HG03520 (cell line): ENCODE results near the gene APCDD1.

Source experiments
- ATAC-seq: cut with Tn5 transposase; IDR thresholded peaks from one replicate; pipeline ENCODE4 v1.9.1; 2021; ENCODE audit warnings: mild to moderate bottlenecking, moderate library complexity; ENCODE audit not compliant: unreplicated experiment

Gene APCDD1

DNA sequence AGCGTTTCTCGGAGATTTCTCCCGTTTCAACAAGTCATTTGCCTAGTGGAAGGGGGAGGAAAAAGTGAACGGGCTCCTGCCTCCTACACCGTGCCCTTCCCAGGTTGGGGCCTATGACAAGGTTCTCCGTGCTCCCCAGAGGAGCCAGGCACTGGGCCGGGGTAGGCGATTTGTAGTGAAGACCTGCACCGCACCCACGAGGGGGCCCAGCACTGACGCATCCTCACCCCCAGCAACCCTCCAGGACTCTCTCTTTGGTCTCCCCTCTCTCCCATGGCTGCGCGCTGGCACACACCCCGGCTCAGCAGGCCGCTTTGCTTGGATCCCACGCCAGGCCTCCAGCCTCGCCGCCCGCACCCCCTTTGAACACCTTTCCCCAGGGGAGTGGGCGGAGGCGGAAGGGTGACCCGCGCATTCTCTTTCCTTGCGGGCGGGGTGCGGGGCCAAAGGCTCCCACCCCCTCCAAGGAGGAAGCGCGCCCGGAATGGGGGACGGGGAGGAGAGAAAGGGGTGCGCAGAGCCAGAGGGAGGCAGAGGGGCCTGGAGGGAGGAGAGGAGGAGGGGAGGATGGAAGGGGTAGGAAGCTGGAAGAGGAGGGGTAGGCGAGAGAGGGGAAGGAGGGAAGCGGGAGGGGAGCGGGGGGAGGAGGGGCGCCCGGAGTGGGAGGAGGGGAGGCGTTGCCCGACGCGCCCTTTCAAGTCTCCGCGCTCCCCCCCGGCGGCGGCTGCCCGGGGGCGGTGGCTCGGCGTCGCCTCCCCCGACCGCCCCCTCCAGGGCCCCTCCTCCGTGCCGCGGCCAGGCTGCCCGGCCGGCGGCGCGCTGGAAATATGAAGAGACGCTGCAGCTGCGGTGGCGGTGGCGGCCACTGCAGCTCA lies at the start of gene APCDD1:
Gene APCDD1 (plus strand): TSS at position 830 of the 875 bp plus-strand sequence. CDS start 347 bp downstream, outside the sequence.
- ATAC-seq = no peak

DNA sequence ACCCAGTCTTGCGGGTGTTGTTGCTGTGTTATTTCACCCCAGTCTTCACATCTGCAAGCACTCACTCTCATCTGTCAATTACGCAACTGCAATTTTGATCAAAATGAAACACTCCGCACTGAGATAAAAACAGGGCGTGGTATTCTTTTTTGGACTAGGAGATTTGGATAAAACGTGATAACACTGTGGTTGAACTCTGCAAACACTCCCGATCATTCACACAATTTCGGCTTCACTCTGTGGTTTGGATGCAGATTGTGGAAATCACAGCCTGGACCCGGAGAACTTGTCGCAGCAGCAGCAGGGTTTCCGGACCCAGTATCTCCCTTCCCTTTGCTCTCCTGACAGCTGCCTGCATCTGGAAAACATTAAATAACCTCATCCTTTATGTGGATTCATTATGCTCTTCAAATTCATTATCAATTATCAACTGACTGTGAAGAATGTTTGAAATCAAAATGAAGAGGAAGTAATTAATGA lies 49.4 kb upstream of the APCDD1 start:
- no peak for ATAC-seq

DNA sequence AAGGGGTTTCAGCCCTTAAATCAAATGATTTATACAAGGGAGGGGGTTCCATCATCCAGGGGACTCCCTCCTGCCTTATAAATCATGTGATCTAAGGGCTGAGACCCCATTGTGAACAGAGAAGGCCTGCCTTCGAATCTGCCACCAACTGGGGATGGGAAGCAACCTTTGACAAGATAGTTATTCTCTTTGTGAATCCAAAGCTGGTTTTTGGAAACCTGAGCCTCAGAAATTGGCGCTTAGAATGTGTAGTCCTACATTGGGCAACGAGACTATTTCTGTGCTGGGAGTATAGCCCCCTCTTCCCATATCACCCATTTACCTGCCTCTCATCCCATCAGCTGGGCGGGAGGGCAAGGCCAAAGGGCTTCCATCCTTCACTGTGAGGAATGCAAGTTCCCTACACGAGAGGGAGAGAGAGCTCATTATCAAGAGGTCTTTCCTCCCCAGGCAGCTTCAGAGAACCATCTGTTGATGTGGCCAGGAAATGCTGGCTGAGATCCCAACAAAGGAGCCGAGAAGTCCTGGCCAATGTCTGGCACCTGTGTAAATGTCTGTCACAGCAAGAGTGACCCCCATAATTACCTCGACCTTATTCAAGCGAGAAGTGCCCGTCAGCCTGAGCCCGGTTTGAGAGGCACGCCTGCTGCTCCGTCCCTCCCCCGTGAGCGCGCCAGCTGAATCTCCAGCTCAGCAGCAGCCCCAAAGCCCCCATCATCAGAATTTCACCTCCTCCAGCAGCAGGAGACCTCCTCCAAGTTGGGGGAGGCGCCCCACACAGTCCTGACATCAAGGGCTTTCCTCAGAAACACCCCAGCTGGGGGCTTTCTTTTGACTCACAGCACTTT lies 48.4 kb upstream of the APCDD1 start:
- ATAC-seq = no peak

DNA sequence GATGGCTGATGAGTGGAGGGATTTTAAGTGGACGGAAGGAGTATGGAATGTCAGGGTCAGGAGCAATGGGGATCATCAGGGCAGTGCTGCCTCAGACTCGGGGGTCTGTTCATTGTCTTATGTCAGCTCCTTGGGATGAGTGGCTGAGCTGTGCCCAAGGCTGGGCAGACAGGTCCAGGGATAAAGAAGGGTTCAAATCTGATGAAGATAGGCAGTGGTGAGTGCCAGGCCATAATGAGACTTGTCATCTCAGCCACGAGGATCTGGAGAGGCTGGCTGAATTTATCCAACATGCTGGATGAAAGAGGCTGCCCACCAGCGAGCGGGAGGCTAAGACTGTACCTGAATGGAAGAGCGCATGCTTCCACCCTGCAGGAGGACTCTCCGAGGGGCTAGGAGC lies 46.3 kb upstream of the APCDD1 start:
- no peak for ATAC-seq

DNA sequence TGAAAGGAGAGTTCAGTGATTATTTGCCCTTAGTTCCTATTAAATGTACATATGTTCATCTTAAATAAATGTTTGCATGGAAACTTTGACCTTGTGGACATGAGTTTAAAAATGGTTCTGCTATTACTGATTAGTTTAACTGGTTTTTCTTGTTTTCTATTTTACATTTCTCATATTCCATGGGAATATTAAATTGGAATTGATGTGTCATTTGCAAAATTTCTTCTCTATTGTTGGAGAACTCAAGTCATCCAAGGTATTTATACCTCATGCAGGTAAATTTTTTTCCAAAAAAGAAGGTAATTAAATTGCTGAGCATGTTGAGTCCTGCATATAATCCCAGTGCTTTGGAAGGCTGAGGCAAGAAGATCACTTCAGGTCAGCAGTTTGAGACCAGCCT lies 45.4 kb upstream of the APCDD1 start:
- no peak for ATAC-seq

DNA sequence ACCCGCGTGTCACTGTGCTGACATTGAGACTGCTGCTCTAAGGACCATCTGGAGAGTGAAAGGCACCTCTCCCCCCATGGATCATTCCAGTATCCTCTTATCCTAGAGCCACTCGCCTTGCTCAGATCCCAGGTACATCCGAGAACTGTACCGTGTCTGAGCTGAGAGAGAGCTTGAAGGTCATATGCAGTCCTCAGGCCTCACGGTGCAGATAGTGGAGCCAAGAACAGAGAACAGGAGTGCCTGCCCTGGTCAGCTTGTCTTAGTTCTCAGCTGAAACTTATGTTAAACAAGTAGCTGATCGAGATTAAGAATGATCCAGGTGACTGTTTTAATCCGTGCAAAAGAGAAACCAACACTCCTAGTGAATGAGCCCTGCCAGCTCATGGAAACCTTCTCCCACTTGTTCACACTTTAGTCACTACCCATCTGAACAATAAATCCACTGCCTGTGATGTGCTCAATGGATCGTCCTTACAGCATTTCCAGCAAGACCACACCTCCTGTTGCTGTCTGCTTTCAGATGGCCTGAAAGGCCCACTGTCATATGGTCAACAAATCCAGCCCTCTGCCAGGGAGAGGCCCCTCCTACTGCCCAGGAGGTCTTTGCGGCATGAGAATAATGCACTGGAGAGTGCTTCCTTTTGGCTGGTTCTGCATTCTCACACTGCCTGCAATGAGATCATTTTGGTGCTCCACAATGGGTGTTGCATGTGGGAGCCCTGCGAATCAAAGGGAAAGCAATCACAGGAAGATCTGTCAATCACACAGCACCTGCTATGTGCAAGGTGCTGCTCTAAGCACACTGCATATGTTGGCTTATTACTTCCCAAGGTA lies 43.7 kb upstream of the APCDD1 start:
- ATAC-seq = no peak

DNA sequence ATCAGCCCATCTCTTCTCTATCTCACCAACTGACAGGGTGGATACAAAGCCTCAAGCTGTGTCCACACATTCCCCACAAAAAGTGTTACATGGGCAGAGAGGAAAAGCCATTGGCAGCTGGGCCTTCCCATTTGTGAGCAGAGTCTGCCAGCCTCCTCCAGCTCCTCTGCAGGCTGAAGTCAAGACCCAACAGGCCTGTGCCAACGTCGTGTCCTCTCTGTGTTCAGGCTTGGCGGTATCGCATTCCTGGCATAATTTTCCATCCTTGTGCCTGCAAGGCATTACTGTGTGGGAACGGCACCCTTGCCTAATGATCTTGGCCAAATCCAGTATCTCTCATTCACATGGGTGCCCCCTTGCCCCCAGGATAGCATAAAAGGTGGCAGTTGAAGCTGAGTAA lies 41.5 kb upstream of the APCDD1 start:
- no peak for ATAC-seq

DNA sequence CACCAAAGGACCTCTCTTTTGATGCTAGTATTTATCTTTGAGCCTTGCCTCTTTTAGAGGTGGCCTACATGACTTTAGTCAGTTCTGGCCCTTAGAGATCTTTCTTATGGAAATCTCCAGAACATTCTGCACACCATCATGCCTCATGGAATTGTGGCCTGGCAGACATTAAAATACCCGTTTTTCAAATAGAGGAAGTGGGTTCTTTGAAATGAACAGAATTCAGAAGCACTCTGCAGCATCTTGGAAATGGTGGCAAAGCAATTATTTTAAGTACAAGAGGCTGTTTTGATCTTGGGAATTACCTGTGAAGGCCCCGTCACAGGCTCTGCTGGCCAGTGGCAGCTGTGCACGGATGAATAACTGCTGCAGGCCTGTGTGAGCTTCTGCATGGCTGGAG lies 40.7 kb upstream of the APCDD1 start:
- no peak for ATAC-seq

DNA sequence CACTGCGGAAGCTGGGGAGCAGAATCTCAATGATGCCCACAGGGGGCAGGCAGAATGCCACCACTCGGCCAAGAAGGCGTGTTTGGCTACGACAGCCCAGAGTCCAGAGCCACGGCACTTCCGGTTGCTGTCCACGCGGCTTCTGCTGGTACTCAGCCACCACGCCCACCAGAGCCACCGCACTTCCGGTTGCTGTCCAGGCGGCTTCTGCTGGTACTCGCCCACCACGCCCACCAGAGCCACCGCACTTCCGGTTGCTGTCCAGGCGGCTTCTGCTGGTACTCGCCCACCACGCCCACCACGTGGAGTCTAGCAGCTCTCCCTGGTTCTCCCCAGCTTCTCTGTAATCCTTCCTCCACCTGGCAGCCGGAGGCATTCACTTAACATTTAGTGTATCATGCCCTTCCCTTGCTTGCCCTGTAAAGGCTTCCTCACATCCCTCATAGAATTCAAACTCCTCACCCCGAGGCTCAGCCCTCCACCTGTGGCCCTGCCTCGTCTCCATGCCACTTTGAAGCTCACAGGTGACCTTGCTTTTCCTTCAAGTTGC lies 40.1 kb upstream of the APCDD1 start:
- ATAC-seq = no peak

DNA sequence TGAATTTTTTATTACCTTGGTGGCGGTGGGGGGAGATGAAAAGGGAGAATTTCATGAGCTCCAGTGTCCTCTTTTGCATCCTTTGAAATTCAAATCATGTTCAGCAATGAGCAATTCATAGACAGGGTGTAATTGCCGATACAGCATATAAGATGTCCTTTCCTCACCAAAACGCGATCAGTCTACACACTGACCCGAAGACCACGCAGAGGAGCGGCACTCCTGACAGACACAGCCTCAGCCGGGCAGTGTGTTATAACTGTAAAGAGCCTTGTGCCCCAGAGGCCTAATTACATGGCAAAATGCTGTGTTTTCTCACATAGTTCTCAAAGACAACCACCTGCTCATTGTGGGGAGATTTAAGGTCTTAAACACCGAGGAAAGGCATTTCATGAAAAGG lies 38.4 kb upstream of the APCDD1 start:
- ATAC-seq = no peak

DNA sequence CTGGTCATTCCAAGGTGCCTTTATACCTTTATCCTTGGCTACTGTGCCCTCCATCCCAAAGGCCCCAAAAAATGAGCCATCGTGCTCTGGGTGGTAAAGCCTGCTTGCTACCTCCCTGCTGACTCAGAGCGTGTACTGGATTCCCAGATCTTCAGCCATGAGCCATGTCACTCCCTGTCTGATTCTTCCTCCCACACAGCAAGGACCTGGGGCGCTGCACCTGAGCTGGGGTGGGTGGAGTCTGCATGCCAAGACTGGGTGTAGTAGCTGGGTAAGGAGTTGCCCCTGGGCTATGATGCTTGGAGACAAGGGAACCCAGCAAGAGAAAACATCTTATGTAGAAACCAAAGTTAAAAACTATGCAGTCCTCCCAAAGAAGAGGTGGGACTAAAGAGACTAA lies 37.2 kb upstream of the APCDD1 start:
- no peak for ATAC-seq

DNA sequence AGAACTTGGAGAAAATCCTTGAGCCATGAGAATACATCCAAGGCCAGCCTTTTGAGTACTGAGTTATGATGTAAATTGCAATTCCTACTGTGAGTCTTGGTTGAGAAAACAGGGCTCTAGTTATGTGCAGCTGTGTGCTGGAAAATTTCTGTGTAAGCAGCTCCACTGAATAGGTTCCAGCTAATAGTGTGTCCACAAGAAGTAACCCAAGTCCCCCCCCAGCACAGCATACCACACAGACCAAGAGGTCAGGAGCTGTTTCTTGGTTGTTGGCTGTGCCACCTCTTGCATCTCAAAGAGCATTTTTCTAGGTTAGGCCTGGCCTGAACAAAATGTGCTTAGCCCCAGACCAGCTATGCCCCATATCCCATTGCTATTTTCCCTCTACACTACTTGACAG lies 36.8 kb upstream of the APCDD1 start:
- no peak for ATAC-seq

DNA sequence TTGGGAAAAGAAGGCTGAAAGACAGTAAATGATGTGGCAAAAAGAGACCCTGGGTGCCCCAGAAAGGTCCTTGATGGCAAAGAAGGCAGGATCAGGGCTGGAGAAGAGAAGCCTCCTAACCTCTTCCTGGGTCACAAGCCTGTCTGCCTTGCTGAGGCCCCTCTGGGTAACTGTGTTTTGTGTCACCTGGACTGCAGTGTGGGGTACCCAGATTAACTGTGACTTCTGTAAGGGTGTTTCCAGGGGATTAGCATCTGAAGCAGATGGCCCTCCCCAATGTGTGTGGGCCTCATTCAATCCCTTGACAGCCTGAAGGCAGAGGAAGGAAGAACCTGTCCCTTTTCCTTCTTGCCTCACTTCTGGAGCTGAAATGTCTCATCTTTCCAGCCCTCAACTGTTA lies 35.6 kb upstream of the APCDD1 start:
- ATAC-seq = no peak

DNA sequence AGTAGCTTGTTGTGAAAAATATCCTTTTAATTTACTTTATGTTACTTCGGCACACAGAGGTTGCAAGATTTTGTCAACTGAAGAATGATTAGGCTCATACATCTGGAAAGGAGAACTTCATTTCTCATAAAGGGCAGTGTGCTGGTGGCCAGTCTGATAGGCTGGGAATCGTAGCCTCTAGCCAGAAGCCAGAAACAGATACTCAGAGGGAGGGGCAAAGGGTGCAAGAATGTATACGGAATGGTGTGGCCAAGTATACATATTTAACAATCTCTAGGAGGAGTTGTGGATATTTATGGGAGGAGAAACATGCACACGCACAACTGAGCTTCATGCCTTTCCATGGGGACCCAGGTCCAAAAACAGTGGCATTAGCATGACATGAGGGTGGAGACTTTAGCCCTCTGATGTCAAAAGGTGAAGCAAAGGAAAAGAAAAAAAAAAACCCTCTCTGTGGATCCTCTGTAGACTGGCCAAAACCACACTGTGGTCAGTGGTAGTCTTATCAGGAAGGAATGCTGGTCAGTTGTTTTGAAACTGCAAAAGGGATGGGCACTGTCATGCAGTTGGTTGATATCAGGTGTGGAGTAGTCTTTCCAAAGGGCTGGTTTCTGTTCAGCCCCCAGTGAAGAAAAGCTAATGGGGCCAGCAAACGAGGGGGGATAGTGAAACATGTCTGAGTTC lies 34.9 kb upstream of the APCDD1 start:
- no peak for ATAC-seq

DNA sequence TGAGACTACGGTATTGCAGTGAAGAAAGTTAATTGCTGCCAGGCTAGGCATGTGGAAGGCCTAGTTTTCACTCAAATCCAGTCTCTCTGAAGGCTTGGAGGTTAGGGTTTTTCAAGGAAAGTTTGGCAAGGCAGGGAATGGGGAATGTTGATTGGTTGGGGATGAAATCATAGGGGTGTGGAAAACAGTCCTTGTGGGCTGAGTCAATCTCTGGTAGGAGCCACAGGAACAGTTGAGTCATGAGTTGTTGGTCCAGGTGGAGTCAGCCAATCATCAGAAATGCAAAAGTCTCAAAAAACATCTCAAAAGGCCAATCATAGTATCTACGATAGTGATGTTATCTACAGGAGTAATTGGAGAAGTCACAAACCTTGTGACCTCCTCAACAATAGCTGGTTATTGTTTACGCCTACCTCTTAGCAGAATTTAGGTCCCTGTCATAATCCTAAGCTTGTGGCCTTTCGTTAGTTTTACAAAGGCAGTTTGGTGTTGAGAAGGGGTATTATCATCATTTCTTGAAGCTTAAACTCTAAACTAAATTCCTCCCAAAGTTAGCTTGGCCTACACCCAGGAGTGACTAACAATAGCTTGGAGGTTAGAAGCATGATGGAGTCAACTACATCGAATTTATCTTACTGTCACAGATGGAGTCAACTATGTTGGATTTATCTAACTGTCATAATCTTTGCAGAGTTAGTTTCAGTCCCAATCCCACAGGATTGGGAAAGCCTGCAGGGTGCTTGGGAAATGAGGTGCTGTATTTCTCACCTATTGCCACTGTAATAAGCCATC lies 33.7 kb upstream of the APCDD1 start:
- ATAC-seq = no peak

DNA sequence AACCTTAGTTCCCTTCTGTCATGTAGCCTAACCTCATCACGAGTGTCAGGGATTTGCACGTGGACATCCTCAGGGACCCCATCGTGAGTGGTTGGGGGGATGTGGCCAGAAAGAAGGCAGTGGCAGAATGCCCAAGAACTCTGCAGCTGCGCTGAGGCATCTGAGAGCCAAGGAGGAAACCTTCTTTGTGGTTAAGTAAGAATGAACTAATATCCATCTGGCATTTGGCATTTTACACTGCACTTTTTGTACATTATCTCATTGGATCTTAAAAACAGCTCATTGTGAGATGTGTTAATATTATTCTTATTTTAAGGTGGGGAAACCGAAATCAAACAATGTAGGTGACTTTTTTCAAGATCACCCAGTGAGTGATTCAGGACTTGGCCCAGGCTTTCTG lies 32.6 kb upstream of the APCDD1 start:
- no peak for ATAC-seq

DNA sequence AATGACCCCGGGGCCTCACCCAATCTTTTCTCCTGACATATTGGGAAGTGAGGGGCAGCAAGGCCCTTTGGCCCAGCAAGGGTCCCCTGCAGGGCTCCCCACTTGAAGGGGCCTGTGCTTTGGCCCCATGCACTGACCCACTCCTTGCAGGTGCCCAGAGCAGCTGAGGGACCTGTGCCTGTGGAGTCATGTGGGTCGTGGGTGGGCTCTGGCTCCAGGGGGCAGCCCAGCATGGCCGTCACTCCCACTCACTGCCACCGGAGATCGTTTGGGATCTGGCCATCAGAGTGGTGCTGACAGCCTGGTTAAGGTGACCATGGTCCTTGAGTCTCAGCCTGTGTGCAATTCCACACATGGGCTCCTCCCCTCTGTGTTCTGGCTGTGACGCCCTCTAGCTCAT lies 31.7 kb upstream of the APCDD1 start:
- ATAC-seq = no peak

DNA sequence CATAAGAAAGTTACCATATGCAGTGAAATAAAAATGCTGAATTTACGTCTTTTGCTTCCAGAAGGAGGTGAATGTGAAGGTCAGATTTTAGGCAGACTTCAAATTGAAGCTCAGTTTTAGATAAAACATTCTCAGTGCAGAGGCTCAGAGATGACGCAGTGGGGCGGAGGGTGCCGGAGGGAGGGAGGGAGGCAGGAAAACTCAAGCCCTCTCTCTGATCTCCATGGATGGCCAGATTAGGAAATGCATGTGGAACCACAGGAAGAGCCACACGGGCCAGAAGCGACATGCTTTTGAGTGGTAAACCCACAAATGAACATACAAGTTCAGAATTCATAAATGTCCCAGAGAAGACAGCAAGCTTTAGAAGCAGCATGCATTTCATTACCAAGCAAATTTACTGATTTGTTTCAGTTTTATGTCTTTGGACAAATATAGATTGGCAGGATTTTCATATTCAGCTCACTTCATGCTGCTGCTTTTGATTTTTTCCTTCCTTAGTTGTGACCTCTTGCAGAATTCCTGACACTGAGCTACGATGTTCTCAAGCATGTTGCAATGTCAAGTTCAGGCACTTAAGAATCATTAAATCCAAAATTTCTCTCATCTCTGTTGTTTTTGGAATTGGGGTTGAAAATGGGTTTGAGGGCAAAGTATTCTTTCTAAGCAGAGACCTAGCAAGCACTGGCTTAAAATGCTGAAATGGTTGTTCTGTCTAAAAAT lies 29.7 kb upstream of the APCDD1 start:
- no peak for ATAC-seq

DNA sequence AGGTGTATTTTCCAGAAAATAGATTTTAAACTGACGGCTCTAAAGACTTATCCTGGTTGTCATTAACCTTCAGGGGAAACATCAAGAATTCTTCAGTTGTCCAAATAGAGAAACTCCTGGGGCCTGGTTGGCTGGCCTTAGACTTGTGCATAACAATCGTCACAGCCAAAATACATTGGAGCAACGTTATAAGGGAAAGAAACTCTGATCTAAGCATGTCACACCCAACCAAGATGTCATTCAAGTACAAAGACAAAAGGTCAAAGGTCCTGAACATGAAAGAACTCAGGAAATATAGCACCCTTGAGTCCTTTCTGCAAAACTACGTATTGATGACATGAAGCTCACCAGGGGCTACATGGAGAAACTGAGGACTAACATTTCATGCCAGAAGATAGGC lies 23.8 kb upstream of the APCDD1 start:
- ATAC-seq = no peak
